Pancreas (tissue), 10 donors: ENCODE results near the gene RARRES1. TPM values are rescaled to one million over a fixed set of nuclear protein-coding genes. Genes with fewer than 3 reads are reported as not detected.
A peak's percentile ranks its signal among the peaks of the same experiment; 100 is the strongest.

ENCODE experiments used
- ATAC-seq, 4 donors: fragments of 200-7000 bp; cut with Tn5 transposase; one replicate each; pipeline versions ENCODE4 v1.8.0 to v1.9.1; 2020; ENCODE audit warnings: mild to moderate bottlenecking in 4 of 4, moderate library complexity in 4 of 4
- DNase-seq, 6 donors: peaks; one replicate each; pipeline ENCODE4 v3.0.0-alpha.2; 2020
- FAIRE-seq: peaks from 2 replicates; lab custom pipeline; 2012; peaks lifted over from hg19 to GRCh38; lab: Jason Lieb, UNC
- H3K27ac ChIP-seq, 4 donors: fragments of 200-600 bp; sonication (generic); 1 replicate in 3 of 4; 2 replicates in 1 of 4; pipeline versions ENCODE4 v1.5.0 to v1.8.0; 2020
- H3K27me3 ChIP-seq, 4 donors: fragments of 200-600 bp; one replicate each; pipeline ENCODE4 v1.8.0; 2021
- H3K36me3 ChIP-seq, 3 donors: fragments of 200-600 bp; sonication (generic) in 1 of 3; one replicate each; pipeline versions ENCODE4 v1.5.0 to v1.8.0; 2020 to 2021
- H3K4me1 ChIP-seq, 3 donors: fragments of 200-600 bp; one replicate each; pipeline ENCODE4 v1.8.0; 2021
- H3K4me3 ChIP-seq, 4 donors: fragments of 200-600 bp; sonication (generic) in 2 of 4; one replicate each; pipeline versions ENCODE4 v1.5.0 to v1.8.0; 2020 to 2021
- H3K9me3 ChIP-seq, 4 donors: fragments of 200-600 bp; one replicate each; pipeline ENCODE4 v1.8.0; 2021
- CTCF ChIP-seq, 4 donors: fragments of 200-600 bp; sonication (generic) in 3 of 4; IDR thresholded peaks; one replicate each; pipeline versions ENCODE4 v1.5.0 to v1.8.0; 2021; ENCODE audit warnings: antibody characterized with exemption in 4 of 4
- WGBS, 2 donors: extraction: QIAGEN DNeasy Blood & Tissue Kit; methylation state at CpG; one replicate each; pipeline ENCODE4 v1.1.7; 2013; 5-methylcytosine and 5-hydroxymethylcytosine counted together
- intact Hi-C, 3 donors: fragments of 100-400 bp; cut with DNase I; formaldehyde crosslinking; loops; one replicate each; pipeline versions ENCODE4 v1.11.1 to v1.14.2; 2022
- polyA plus RNA-seq, 2 donors: library from polyadenylated mRNA; stranded (reverse); fragments of 200-250 nt; gene quantifications; one replicate each; pipeline ENCODE4 v1.2.3, GENCODE V29; 2013
- total RNA-seq, 6 donors: library from RNA; stranded (reverse); fragmentation: NEBNext Ultra II Directional in 4 of 6; extraction: Animal tissue kit (Norgen Biotek cat#: 25700) in 4 of 6; gene quantifications; one replicate each; pipeline versions ENCODE4 v1.2.1 to v1.2.4, GENCODE V29; 2021 to 2023
- donor health status: healthy with polysubstance abuse.
- donor health status: DM: no; HTN: no; CAD: no; lungs with moderate emphysema.
- donor health status: DM: no; HTN: no; CAD: no.
- donor health status: control.
- donor health status: control.
- donor health status: Bipolar disorder and iron deficiency.
- donor health status: DM: yes; HTN: yes; CAD: no.
- donor health status: DM: no; HTN: no; CAD: no.
- donor health status: DM: no; HTN: no; CAD: no.
- donor health status: DM: yes; HTN: yes; CAD: no.

RARRES1 gene
- total and polyA plus RNA-seq, 8 donors = 0.79 to 48.3 (median 3.9) TPM

- H3K9me3 ChIP-seq = no peaks in the 10 kb centered on the region
- FAIRE-seq (no peak), ATAC-seq (no peak), DNase-seq (no peak)
- WGBS, 2 donors = 78 to 88% methylated on average over 3 of the region's 3 CpGs
- H3K36me3 ChIP-seq = no peaks in the 10 kb centered on the region
- no peaks in the 10 kb centered on the region for H3K27me3 ChIP-seq
- no peak overlapping the region for H3K27ac ChIP-seq
- no peak overlapping the region for H3K4me3 ChIP-seq
- intact Hi-C loops = loop anchor here in 1 of 3 donors (10.0 kb wide), 1 partner anchor 51 kb away; no protein-coding TSS in a partner anchor
- H3K4me1 ChIP-seq = peaks cover 0 to 6% (median 3%) of the 10 kb centered on the region in 3 donors
- no peak for TF ChIP-seq CTCF (IDR thresholded peaks at IDR 0.05)
These were observed 1.4 kb upstream of the RARRES1 start for GRCh38 chr3:158733656-158734055.

DNA sequence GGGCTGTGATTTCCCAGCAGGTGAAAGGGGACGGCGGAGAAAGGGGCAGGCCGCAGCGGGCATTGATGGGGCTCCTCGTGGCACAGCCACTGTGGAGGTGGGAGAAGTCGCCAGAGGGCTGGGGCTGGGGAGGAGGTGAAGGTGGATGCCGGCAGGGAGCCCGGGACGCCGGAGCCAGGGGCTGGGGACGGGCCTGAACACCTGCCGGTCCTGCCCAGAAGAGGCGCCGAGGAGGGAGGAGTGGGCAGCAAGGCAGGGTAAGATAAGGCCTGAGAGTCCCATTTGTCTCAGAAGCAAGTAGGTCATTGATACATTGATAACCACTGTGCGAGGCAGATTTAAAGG is 571 bp upstream of the RARRES1 start:
- TF ChIP-seq CTCF (IDR thresholded peaks at IDR 0.05) = no peak
- Histone ChIP-seq H3K4me3 (peak overlapping the region in 2 of 4 donors; percentile 45 to 63), H3K27ac (peak overlapping the region in 2 of 4 donors; percentile 37 to 50), H3K27me3 (no peaks in the 10 kb centered on the region), H3K9me3 (no peaks in the 10 kb centered on the region), H3K36me3 (no peaks in the 10 kb centered on the region), H3K4me1 (peaks cover 0 to 6% (median 3%) of the 10 kb centered on the region in 3 donors)
- FAIRE-seq (no peak), DNase-seq (peak in 1 of 6 donors; percentile 72), ATAC-seq (peak in 2 of 4 donors; percentile 9 to 17)
- intact Hi-C loops = loop anchor here in 1 of 3 donors (10.0 kb wide), 1 partner anchor 52 kb away; no protein-coding TSS in a partner anchor
- WGBS, 2 donors = 65% methylated on average over 15 of the region's 15 CpGs

GRCh38 chr3:158731486-158731885 is 771 bp downstream of the RARRES1 start:
- Histone ChIP-seq H3K9me3 (no peaks in the 10 kb centered on the region), H3K4me1 (peaks cover 0 to 6% (median 3%) of the 10 kb centered on the region in 3 donors), H3K27me3 (no peaks in the 10 kb centered on the region), H3K36me3 (no peaks in the 10 kb centered on the region), H3K27ac (peak overlapping the region in 3 of 4 donors; percentile 16 to 50 (median 35)), H3K4me3 (peak overlapping the region; percentile 45 to 63 (median 54))
- WGBS, 2 donors = 64 to 67% methylated on average over 14 of the region's 14 CpGs
- intact Hi-C loops = loop anchor here in 1 of 3 donors (10.0 kb wide), 1 partner anchor 53 kb away; no protein-coding TSS in a partner anchor
- TF ChIP-seq CTCF (IDR thresholded peaks at IDR 0.05) = no peak
- ATAC-seq (no peak), DNase-seq (no peak), FAIRE-seq (no peak)

GRCh38 chr3:158728851-158729250 is 3.4 kb downstream of the RARRES1 start:
- no peak for TF ChIP-seq CTCF (IDR thresholded peaks at IDR 0.05)
- FAIRE-seq = no peak
- no peak overlapping the region for H3K4me3 ChIP-seq
- H3K4me1 ChIP-seq = peaks cover 0 to 6% (median 3%) of the 10 kb centered on the region in 3 donors
- H3K27me3 ChIP-seq = no peaks in the 10 kb centered on the region
- no peak overlapping the region for H3K27ac ChIP-seq
- H3K9me3 ChIP-seq = no peaks in the 10 kb centered on the region
- intact Hi-C loops = loop anchor here in 1 of 3 donors (5.0 kb wide), 1 partner anchor 63 kb away; no protein-coding TSS in a partner anchor
- no peaks in the 10 kb centered on the region for H3K36me3 ChIP-seq
- DNase-seq = no peak
- no peak for ATAC-seq

GRCh38 chr3:158728061-158728377 is 4.2 kb downstream of the RARRES1 start:
- ATAC-seq (no peak), DNase-seq (no peak), FAIRE-seq (no peak)
- no peak overlapping the region for H3K27ac ChIP-seq
- WGBS, 2 donors = 37 to 41% methylated on average over 4 of the region's 4 CpGs
- TF ChIP-seq CTCF (IDR thresholded peaks at IDR 0.05) = no peak
- H3K4me3 ChIP-seq = peak overlapping the region in 1 of 4 donors; percentile 17
- no peaks in the 10 kb centered on the region for H3K27me3 ChIP-seq
- H3K4me1 ChIP-seq = peaks cover 0 to 6% (median 3%) of the 10 kb centered on the region in 3 donors
- no peaks in the 10 kb centered on the region for H3K9me3 ChIP-seq
- intact Hi-C loops = loop anchor here in 1 of 3 donors (5.0 kb wide), 1 partner anchor 64 kb away; no protein-coding TSS in a partner anchor
- no peaks in the 10 kb centered on the region for H3K36me3 ChIP-seq
